PC-3 (cell line): ENCODE results near the gene MVB12B. TPM values are rescaled to one million over a fixed set of nuclear protein-coding genes. Genes with fewer than 3 reads are reported as not detected.
A peak's percentile ranks its signal among the peaks of the same experiment; 100 is the strongest.

ENCODE experiments used
- ATAC-seq: fragments of 200-7000 bp; cut with Tn5 transposase; 2 replicates; pipeline ENCODE4 v1.9.1; 2020; ENCODE audit warnings: mild to moderate bottlenecking, moderate library complexity
- BruUV-seq: library from RNA; stranded (reverse); fragments of 400-500 nt; replicated peaks from 2 replicates; lab custom pipeline; 2021; lab: Mats Ljungman, UMichigan
- CTCF ChIA-PET: fragments of 300-600 bp; sonication (Branson Sonifier 250); formaldehyde crosslinking; loops from one replicate; lab custom pipeline; 2022; ENCODE audit warnings: antibody characterized with exemption; lab: Charles Lee
- POLR2A ChIA-PET: fragments of 300-600 bp; sonication (Branson Sonifier 250); formaldehyde crosslinking; loops from one replicate; lab custom pipeline; 2022; ENCODE audit warnings: antibody characterized with exemption; ENCODE audit not compliant: unreplicated experiment; lab: Charles Lee
- DNase-seq: peaks from one replicate; pipeline ENCODE4 v3.0.0-alpha.2; 2015
- H2AFZ ChIP-seq: fragments of 300-600 bp; sonication (generic); 2 replicates; pipeline ENCODE4 v1.6.0; 2016; ENCODE audit warnings: antibody characterized with exemption, low read length
- H3F3A ChIP-seq: fragments of 300-600 bp; sonication (generic); one replicate; pipeline ENCODE4 v1.6.0; 2017; ENCODE audit warnings: antibody characterized with exemption, low read length, control low read depth, mild to moderate bottlenecking; ENCODE audit not compliant: unreplicated experiment
- H3K27ac ChIP-seq: fragments of 300-600 bp; sonication (generic); 2 replicates; pipeline ENCODE4 v1.5.1; 2016; ENCODE audit warnings: mild to moderate bottlenecking, low read length
- H3K27me3 ChIP-seq: fragments of 300-600 bp; sonication (generic); 2 replicates; pipeline ENCODE4 v1.6.1; 2016; ENCODE audit warnings: low read length, mixed read lengths
- H3K36me3 ChIP-seq: fragments of 300-600 bp; sonication (generic); 2 replicates; pipeline ENCODE4 v1.6.1; 2016; ENCODE audit warnings: low read depth, mixed run types, low read length, mixed read lengths
- H3K4me1 ChIP-seq: fragments of 300-600 bp; sonication (generic); 2 replicates; pipeline ENCODE4 v1.5.1; 2016; ENCODE audit warnings: low read length; ENCODE audit not compliant: insufficient read depth
- H3K4me2 ChIP-seq: fragments of 300-600 bp; sonication (generic); 2 replicates; pipeline ENCODE4 v1.6.0; 2016; ENCODE audit warnings: low read length
- H3K4me3 ChIP-seq: fragments of 300-600 bp; sonication (generic); 2 replicates; pipeline ENCODE4 v1.5.1; 2016; ENCODE audit warnings: mild to moderate bottlenecking, low read length, mixed read lengths
- H3K79me2 ChIP-seq: fragments of 300-600 bp; sonication (generic); 2 replicates; pipeline ENCODE4 v1.6.1; 2017; ENCODE audit warnings: low read length, mixed read lengths
- H3K9ac ChIP-seq: fragments of 300-600 bp; sonication (generic); 2 replicates; pipeline ENCODE4 v1.6.0; 2016; ENCODE audit warnings: mild to moderate bottlenecking, low read length
- H3K9me2 ChIP-seq: fragments of 300-600 bp; sonication (generic); replicated peaks from 2 replicates; pipeline ENCODE4 v1.6.1; 2016; ENCODE audit warnings: mixed run types, low read length, mixed read lengths
- H3K9me3 ChIP-seq: fragments of 300-600 bp; sonication (generic); 2 replicates; pipeline ENCODE4 v1.6.1; 2016; ENCODE audit warnings: low read length, mixed read lengths
- H4K20me1 ChIP-seq: fragments of 300-600 bp; sonication (generic); 2 replicates; pipeline ENCODE4 v1.6.1; 2016; ENCODE audit warnings: low read length, mixed read lengths
- CTCF ChIP-seq: fragments of 300-600 bp; sonication (generic); conservative IDR thresholded peaks from 2 replicates; pipeline ENCODE4 v1.5.1; 2017; ENCODE audit warnings: antibody characterized with exemption, low read depth, mild to moderate bottlenecking, low read length
- EZH2 ChIP-seq: fragments of 300-600 bp; sonication (generic); IDR thresholded peaks from one replicate; pipeline ENCODE4 v1.6.1; 2017; ENCODE audit warnings: antibody characterized with exemption, mild to moderate bottlenecking, low read length; ENCODE audit not compliant: unreplicated experiment
- EZH2phosphoT487 ChIP-seq: fragments of 300-600 bp; sonication (generic); IDR thresholded peaks from 2 replicates; pipeline ENCODE4 v1.6.1; 2018; ENCODE audit warnings: mild to moderate bottlenecking, antibody characterized with exemption, low read length, borderline replicate concordance
- intact Hi-C: fragments of 100-400 bp; cut with micrococcal nuclease; formaldehyde crosslinking; loops from 2 replicates; pipeline ENCODE4 v1.9.0; 2023
- total RNA-seq: library from RNA; depleted of rRNA; stranded (reverse); fragments of >200 nt; gene quantifications from 2 replicates; pipeline ENCODE4 v1.2.3, GENCODE V29; 2014

The MVB12B gene
- total RNA-seq, 1 experiment from 2014 or later: 7.2 TPM

GRCh38 chr9:126347911-126348760, 21.5 kb downstream of the MVB12B start:
- no peaks in the 10 kb centered on the region for H3K27me3 ChIP-seq
- H3F3A ChIP-seq: no peaks in the 10 kb centered on the region
- no peaks in the 10 kb centered on the region for H3K9me3 ChIP-seq
- POLR2A ChIA-PET: no interaction called here
- no peak overlapping the region for H3K9ac ChIP-seq
- DNase-seq (no peak), ATAC-seq (no peak)
- TF ChIP-seq CTCF (no peak), EZH2 (no peak)
- BruUV-seq: no TSS peak
- peak overlapping the region; percentile 42 for H3K4me2 ChIP-seq
- peak overlapping the region; percentile 38 for H3K27ac ChIP-seq
- peaks cover 29% of the 10 kb centered on the region for H3K4me1 ChIP-seq
- intact Hi-C loops: no loop called here
- no peaks in the 10 kb centered on the region for H3K9me2 ChIP-seq
- peaks cover 6% of the 10 kb centered on the region; the same call in 1 of the 2 replicates for H3K79me2 ChIP-seq
- no peak overlapping the region for H2AFZ ChIP-seq
- peaks cover 11% of the 10 kb centered on the region for H3K36me3 ChIP-seq
- no peak overlapping the region for H3K4me3 ChIP-seq
- CTCF ChIA-PET: no interaction called here
- no peaks in the 10 kb centered on the region for H4K20me1 ChIP-seq

- Histone ChIP-seq H3K4me1 (peaks cover 24% of the 10 kb centered on the region), H3K9ac (no peak overlapping the region), H3K4me2 (peak overlapping the region; percentile 42), H3K36me3 (peaks cover 11% of the 10 kb centered on the region), H2AFZ (no peak overlapping the region), H3K9me3 (no peaks in the 10 kb centered on the region), H3K79me2 (peaks cover 7% of the 10 kb centered on the region; the same call in 1 of the 2 replicates), H4K20me1 (no peaks in the 10 kb centered on the region), H3K4me3 (no peak overlapping the region), H3K9me2 (no peaks in the 10 kb centered on the region), H3K27me3 (no peaks in the 10 kb centered on the region), H3K27ac (peak overlapping the region; percentile 38), H3F3A (no peaks in the 10 kb centered on the region)
- CTCF ChIA-PET: no interaction called here
- TF ChIP-seq CTCF (no peak), EZH2 (no peak), EZH2phosphoT487 (no peak)
- peak; percentile 82 for ATAC-seq
- POLR2A ChIA-PET: no interaction called here
- intact Hi-C loops: no loop called here
- no TSS peak for BruUV-seq
- peak; percentile 22 for DNase-seq
Measured at GRCh38 chr9:126348911-126349550, 22.4 kb downstream of the MVB12B start.
